Measurements from ENCODE around the gene RAP1GAP. TPM values are rescaled to one million over a fixed set of nuclear protein-coding genes. Genes with fewer than 3 reads are reported as not detected.
A peak's percentile ranks its signal among the peaks of the same experiment; 100 is the strongest.

The RAP1GAP gene
- total and polyA plus RNA-seq, 2 of the 13 experiments (the other 11 are each of a cell fraction or from before 2014, with no cell fraction given): 11.9 to 37.5 TPM

- TF ChIP-seq, protein P1, sequence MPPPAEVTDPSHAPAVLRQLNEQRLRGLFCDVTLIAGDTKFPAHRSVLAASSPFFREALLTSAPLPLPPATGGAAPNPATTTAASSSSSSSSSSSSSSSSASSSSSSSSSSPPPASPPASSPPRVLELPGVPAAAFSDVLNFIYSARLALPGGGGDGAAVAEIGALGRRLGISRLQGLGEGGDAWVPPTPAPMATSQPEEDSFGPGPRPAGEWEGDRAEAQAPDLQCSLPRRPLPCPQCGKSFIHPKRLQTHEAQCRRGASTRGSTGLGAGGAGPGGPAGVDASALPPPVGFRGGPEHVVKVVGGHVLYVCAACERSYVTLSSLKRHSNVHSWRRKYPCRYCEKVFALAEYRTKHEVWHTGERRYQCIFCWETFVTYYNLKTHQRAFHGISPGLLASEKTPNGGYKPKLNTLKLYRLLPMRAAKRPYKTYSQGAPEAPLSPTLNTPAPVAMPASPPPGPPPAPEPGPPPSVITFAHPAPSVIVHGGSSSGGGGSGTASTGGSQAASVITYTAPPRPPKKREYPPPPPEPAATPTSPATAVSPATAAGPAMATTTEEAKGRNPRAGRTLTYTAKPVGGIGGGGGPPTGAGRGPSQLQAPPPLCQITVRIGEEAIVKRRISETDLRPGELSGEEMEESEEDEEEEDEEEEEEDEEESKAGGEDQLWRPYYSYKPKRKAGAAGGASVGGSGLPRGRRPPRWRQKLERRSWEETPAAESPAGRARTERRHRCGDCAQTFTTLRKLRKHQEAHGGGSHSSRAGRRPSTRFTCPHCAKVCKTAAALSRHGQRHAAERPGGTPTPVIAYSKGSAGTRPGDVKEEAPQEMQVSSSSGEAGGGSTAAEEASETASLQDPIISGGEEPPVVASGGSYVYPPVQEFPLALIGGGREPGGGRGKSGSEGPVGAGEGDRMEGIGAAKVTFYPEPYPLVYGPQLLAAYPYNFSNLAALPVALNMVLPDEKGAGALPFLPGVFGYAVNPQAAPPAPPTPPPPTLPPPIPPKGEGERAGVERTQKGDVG (CRISPR knock-in tag; IDR thresholded peaks at IDR 0.05; ENCODE audit: borderline replicate concordance): no peak
- TF ChIP-seq, protein P2, sequence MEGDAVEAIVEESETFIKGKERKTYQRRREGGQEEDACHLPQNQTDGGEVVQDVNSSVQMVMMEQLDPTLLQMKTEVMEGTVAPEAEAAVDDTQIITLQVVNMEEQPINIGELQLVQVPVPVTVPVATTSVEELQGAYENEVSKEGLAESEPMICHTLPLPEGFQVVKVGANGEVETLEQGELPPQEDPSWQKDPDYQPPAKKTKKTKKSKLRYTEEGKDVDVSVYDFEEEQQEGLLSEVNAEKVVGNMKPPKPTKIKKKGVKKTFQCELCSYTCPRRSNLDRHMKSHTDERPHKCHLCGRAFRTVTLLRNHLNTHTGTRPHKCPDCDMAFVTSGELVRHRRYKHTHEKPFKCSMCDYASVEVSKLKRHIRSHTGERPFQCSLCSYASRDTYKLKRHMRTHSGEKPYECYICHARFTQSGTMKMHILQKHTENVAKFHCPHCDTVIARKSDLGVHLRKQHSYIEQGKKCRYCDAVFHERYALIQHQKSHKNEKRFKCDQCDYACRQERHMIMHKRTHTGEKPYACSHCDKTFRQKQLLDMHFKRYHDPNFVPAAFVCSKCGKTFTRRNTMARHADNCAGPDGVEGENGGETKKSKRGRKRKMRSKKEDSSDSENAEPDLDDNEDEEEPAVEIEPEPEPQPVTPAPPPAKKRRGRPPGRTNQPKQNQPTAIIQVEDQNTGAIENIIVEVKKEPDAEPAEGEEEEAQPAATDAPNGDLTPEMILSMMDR (CRISPR knock-in tag; IDR thresholded peaks at IDR 0.05): peak; percentile 35
- TF ChIP-seq NBN (conservative IDR thresholded peaks at IDR 0.05): no peak
- 0 out of 2 replicates have a peak, but pooled peaks have one; percentile 30 for TF ChIP-seq ZNF205 (CRISPR knock-in tag; IDR thresholded peaks at IDR 0.05)
- no peak for TF ChIP-seq EHMT2 (IDR thresholded peaks at IDR 0.05; ENCODE audit: borderline replicate concordance, low read depth, low read length)
- TF ChIP-seq ZNF7 (CRISPR knock-in tag; IDR thresholded peaks at IDR 0.05): no peak
- TF ChIP-seq ZNF639 (CRISPR knock-in tag; conservative IDR thresholded peaks at IDR 0.05): no peak
- no peak for TF ChIP-seq NPAS2 (CRISPR knock-in tag; IDR thresholded peaks at IDR 0.05; ENCODE audit: borderline replicate concordance)
- TF ChIP-seq CREB1 (IDR thresholded peaks at IDR 0.05): no peak
- TF ChIP-seq CREB1 (CRISPR knock-in tag; IDR thresholded peaks at IDR 0.05): no peak
- peak; percentile 72; the same call in 1 of the 2 replicates for TF ChIP-seq ARNTL (CRISPR knock-in tag; IDR thresholded peaks at IDR 0.05)
- TF ChIP-seq ZNF737 (CRISPR knock-in tag; IDR thresholded peaks at IDR 0.05; ENCODE audit: borderline replicate concordance): no peak
- TF ChIP-seq ZNF747 (CRISPR knock-in tag; IDR thresholded peaks at IDR 0.05; ENCODE audit: borderline replicate concordance): no peak
- no peak for TF ChIP-seq ZFP36L2 (CRISPR knock-in tag; IDR thresholded peaks at IDR 0.05)
- 0 out of 2 replicates have a peak, but pooled peaks have one; percentile 18 for TF ChIP-seq HNF4A (CRISPR knock-in tag; IDR thresholded peaks at IDR 0.05)
- TF ChIP-seq AGO2 (optimal IDR thresholded peaks at IDR 0.05; ENCODE audit: low read depth, low read length): no peak
- peak; percentile 49; the same call in 1 of the 2 replicates for TF ChIP-seq ZMYM4 (CRISPR knock-in tag; IDR thresholded peaks at IDR 0.05)
- 0 out of 4 replicates have a peak, but pooled peaks of 1 of the 2 experiments have one; percentile 11 for TF ChIP-seq KLF16 (CRISPR knock-in tag; IDR thresholded peaks at IDR 0.05)
- 0 out of 2 replicates have a peak, but pooled peaks have one; percentile 49 for TF ChIP-seq SIN3A (IDR thresholded peaks at IDR 0.05; ENCODE audit: borderline replicate concordance, low read depth, low read length)
- TF ChIP-seq GABPB1 (CRISPR knock-in tag; IDR thresholded peaks at IDR 0.05): 0 out of 2 replicates have a peak, but pooled peaks have one; percentile 21
- TF ChIP-seq, protein P3, sequence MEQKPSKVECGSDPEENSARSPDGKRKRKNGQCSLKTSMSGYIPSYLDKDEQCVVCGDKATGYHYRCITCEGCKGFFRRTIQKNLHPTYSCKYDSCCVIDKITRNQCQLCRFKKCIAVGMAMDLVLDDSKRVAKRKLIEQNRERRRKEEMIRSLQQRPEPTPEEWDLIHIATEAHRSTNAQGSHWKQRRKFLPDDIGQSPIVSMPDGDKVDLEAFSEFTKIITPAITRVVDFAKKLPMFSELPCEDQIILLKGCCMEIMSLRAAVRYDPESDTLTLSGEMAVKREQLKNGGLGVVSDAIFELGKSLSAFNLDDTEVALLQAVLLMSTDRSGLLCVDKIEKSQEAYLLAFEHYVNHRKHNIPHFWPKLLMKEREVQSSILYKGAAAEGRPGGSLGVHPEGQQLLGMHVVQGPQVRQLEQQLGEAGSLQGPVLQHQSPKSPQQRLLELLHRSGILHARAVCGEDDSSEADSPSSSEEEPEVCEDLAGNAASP (CRISPR knock-in tag; IDR thresholded peaks at IDR 0.05; ENCODE audit: borderline replicate concordance): peak; percentile 64; the same call in 1 of the 2 replicates
- no peak for TF ChIP-seq PHF21A (CRISPR knock-in tag; IDR thresholded peaks at IDR 0.05)
Observed at GRCh38 chr1:21666576-21667320, 2.4 kb downstream of the RAP1GAP start (continued).

Data from HepG2 (cell line).